Esophagus squamous epithelium (tissue), 5 donors: ENCODE measurements around the gene VKORC1. TPM values are rescaled to one million over a fixed set of nuclear protein-coding genes. Genes with fewer than 3 reads are reported as not detected.

Experiments used
- DNase-seq: peaks from one replicate; lab custom pipeline; 2025; lab: John Stamatoyannopoulos, UW
- H3K27ac ChIP-seq, 4 donors: fragments of 200-600 bp; sonication (generic); one replicate each; pipeline ENCODE4 v1.5.1; 2016 to 2019; ENCODE audit warnings: mild to moderate bottlenecking in 1 of 4
- H3K27me3 ChIP-seq, 4 donors: fragments of 200-600 bp; sonication (generic); 1 replicate in 3 of 4; 2 replicates in 1 of 4; pipeline versions ENCODE4 v1.5.1 to v1.6.0; 2017 to 2021; ENCODE audit warnings: antibody characterized with exemption in 1 of 4
- H3K36me3 ChIP-seq, 3 donors: fragments of 200-600 bp; sonication (generic); one replicate each; pipeline ENCODE4 v1.5.1; 2016 to 2019
- H3K4me1 ChIP-seq, 3 donors: fragments of 200-600 bp; sonication (generic); one replicate each; pipeline ENCODE4 v1.5.1; 2017 to 2019
- H3K4me3 ChIP-seq, 4 donors: fragments of 200-600 bp; sonication (generic); 1 replicate in 3 of 4; 2 replicates in 1 of 4; pipeline ENCODE4 v1.5.1; 2016 to 2019; ENCODE audit warnings: mild to moderate bottlenecking in 2 of 4, moderate library complexity in 1 of 4
- H3K9me3 ChIP-seq, 3 donors: fragments of 200-600 bp; sonication (generic); one replicate each; pipeline ENCODE4 v1.5.1; 2016 to 2019
- POLR2A ChIP-seq, 4 donors: fragments of 450-650 bp; IDR thresholded peaks; one replicate each; pipeline ENCODE4 v1.6.1; 2017; ENCODE audit warnings: antibody characterized with exemption in 4 of 4, mild to moderate bottlenecking in 4 of 4, moderate library complexity in 3 of 4
- WGBS, 2 donors: methylation state at CpG; one replicate each; pipeline ENCODE4 v1.1.5; 2018; 5-methylcytosine and 5-hydroxymethylcytosine counted together
- intact Hi-C: fragments of 100-400 bp; cut with DNase I; formaldehyde crosslinking; loops from one replicate; pipeline ENCODE4 v1.15.0; 2022
- total RNA-seq, 4 donors: library from RNA; depleted of rRNA; stranded (reverse); fragments of >200 nt; gene quantifications; one replicate each; pipeline ENCODE4 v1.1.0, GENCODE V29; 2016
- TF ChIP-seq, protein P1 (sequence below), 6 experiments: fragments of 450-650 bp in 4 of 6; fragments of 200-600 bp in 2 of 6; sonication (generic) in 2 of 6; IDR thresholded peaks; one replicate each; pipeline ENCODE4 v1.5.1; 2016 to 2019; ENCODE audit warnings: antibody characterized with exemption in 6 of 6, mild to moderate bottlenecking in 4 of 6, moderate library complexity in 4 of 6
- donor health status: DM: yes; HTN: yes; CAD: no.

The VKORC1 gene
- total RNA-seq, 4 donors from 2014 or later: 27.6 to 56.6 (median 44.0) TPM

- Histone ChIP-seq H3K27me3 (no peaks in the 10 kb centered on the region), H3K9me3 (no peaks in the 10 kb centered on the region), H3K36me3 (peaks cover 0 to 65% (median 14%) of the 10 kb centered on the region in 3 donors), H3K4me1 (peaks cover 44 to 76% (median 49%) of the 10 kb centered on the region in 3 donors), H3K27ac (peak overlapping the region; percentile 83 to 96 (median 94)), H3K4me3 (no peak overlapping the region)
- intact Hi-C loops: no loop called here
- WGBS, 2 donors: 30 to 56% methylated on average over 11 to 14 of the region's 29 CpGs
- TF ChIP-seq, protein P1, sequence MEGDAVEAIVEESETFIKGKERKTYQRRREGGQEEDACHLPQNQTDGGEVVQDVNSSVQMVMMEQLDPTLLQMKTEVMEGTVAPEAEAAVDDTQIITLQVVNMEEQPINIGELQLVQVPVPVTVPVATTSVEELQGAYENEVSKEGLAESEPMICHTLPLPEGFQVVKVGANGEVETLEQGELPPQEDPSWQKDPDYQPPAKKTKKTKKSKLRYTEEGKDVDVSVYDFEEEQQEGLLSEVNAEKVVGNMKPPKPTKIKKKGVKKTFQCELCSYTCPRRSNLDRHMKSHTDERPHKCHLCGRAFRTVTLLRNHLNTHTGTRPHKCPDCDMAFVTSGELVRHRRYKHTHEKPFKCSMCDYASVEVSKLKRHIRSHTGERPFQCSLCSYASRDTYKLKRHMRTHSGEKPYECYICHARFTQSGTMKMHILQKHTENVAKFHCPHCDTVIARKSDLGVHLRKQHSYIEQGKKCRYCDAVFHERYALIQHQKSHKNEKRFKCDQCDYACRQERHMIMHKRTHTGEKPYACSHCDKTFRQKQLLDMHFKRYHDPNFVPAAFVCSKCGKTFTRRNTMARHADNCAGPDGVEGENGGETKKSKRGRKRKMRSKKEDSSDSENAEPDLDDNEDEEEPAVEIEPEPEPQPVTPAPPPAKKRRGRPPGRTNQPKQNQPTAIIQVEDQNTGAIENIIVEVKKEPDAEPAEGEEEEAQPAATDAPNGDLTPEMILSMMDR (IDR thresholded peaks at IDR 0.05): peak in 1 of 6 experiments; percentile 10
- peak in 1 of 4 donors; percentile 8 for TF ChIP-seq POLR2A (IDR thresholded peaks at IDR 0.05)
- no peak for DNase-seq
Measured at GRCh38 chr16:31129568-31130335, 35.2 kb upstream of the VKORC1 start.

DNA sequence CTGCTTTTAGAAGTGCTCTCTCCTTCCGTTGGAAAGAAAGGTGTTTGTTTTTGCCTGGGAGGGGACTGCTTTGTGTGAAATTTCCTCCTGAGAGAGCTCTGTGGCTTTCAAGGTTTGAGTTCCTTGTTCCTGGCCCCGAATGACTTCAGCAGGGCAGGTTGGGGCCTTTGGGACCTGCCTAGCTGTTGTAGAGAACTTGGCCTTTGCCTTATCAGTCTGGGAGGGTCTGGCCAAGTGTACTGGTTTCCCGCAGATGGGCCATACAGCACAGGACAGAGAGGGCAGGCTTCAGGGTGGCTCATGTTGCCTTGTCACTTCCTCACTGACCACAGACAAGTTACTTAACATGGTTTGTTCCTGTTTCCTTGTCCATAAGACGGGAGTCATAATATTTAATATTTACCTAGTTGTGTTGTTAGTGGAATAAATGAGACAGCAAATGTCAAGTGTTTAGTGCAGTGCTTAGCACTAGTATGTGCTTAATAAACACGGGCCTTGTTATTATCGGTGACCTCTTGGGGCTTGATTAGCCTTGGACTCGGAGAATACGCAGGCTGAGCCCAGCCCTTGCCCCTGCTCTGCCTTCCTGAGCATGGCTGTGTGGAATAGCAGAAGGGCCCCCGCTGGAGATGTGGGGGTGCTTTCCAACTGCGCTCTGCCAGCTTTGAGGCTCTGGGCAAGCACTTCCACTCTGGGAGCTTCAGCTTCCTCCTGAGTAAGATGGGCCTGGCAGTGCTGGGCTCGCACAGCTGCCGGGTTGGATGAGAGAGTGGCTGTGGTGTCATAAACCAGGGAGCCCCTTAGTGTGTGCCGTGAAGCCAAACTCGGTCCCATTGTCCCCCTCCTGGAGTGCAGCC lies 34.3 kb upstream of the VKORC1 start:
- Histone ChIP-seq H3K4me3 (no peak overlapping the region), H3K27me3 (no peaks in the 10 kb centered on the region), H3K4me1 (peaks cover 44 to 68% (median 47%) of the 10 kb centered on the region in 3 donors), H3K36me3 (peaks cover 0 to 71% (median 14%) of the 10 kb centered on the region in 3 donors), H3K27ac (peak overlapping the region; percentile 83 to 96 (median 94)), H3K9me3 (no peaks in the 10 kb centered on the region)
- DNase-seq: no peak
- intact Hi-C loops: no loop called here
- TF ChIP-seq POLR2A (IDR thresholded peaks at IDR 0.05): peak in 1 of 4 donors; percentile 33
- TF ChIP-seq, protein P1 (IDR thresholded peaks at IDR 0.05): no peak
- 48% methylated on average over 9 to 10 of the region's 14 CpGs for WGBS, 2 donors

- Histone ChIP-seq H3K27ac (peak overlapping the region in 3 of 4 donors; percentile 83 to 94 (median 93)), H3K27me3 (no peaks in the 10 kb centered on the region), H3K36me3 (peaks cover 0 to 79% (median 19%) of the 10 kb centered on the region in 3 donors), H3K4me3 (no peak overlapping the region), H3K4me1 (peaks cover 30 to 51% (median 41%) of the 10 kb centered on the region in 3 donors), H3K9me3 (no peaks in the 10 kb centered on the region)
- TF ChIP-seq, protein P1 (IDR thresholded peaks at IDR 0.05): no peak
- TF ChIP-seq POLR2A (IDR thresholded peaks at IDR 0.05): no peak
- WGBS, 2 donors: 86 to 93% methylated on average over 12 to 13 of the region's 13 CpGs
- intact Hi-C loops: no loop called here
- no peak for DNase-seq
Measured at GRCh38 chr16:31127182-31127581, 32.6 kb upstream of the VKORC1 start.

DNA sequence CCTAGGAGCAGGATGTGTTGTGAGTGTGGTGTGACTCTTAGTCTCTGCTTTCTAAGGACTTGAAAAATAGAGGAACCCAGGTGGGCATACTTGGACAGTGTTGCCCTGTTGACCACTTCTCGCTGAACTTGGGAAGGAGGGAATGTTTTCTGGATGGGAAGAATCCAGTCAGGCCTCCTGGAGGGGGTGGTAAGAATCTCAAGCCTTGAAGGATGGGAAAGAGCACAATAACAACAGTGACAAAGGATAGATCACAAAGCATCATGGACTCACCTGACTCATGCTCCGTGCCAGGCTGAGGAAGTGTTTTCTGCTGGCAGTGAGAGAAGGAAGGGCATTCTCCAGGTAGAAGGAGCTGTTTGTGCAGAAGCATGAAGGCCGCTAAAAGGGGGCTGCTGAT lies 31.2 kb upstream of the VKORC1 start:
- Histone ChIP-seq H3K27me3 (no peaks in the 10 kb centered on the region), H3K4me3 (no peak overlapping the region), H3K4me1 (peaks cover 25 to 37% (median 28%) of the 10 kb centered on the region in 3 donors), H3K9me3 (no peaks in the 10 kb centered on the region), H3K36me3 (peaks cover under 1 to 79% (median 25%) of the 10 kb centered on the region in 3 donors), H3K27ac (no peak overlapping the region)
- WGBS, 2 donors: 81 to 95% methylated on average over 2 to 3 of the region's 3 CpGs
- TF ChIP-seq, protein P1 (IDR thresholded peaks at IDR 0.05): no peak
- no peak for TF ChIP-seq POLR2A (IDR thresholded peaks at IDR 0.05)
- intact Hi-C loops: no loop called here
- DNase-seq: no peak
